Lower leg skin (tissue), 4 donors: ENCODE measurements around the gene EYA3. TPM values are rescaled to one million over a fixed set of nuclear protein-coding genes. Genes with fewer than 3 reads are reported as not detected.

ENCODE experiments used
- DNase-seq, 2 donors: peaks; one replicate each; pipeline ENCODE4 v3.0.0-alpha.2; 2019; ENCODE audit warnings: low spot score in 2 of 2
- H3K4me3 ChIP-seq: fragments of 200-600 bp; sonication (generic); 2 replicates; pipeline ENCODE4 v1.5.1; 2017; ENCODE audit warnings: mild to moderate bottlenecking, low read depth; ENCODE audit not compliant: poor library complexity, severe bottlenecking
- POLR2A ChIP-seq, 2 donors: fragments of 450-650 bp; IDR thresholded peaks; one replicate each; pipeline ENCODE4 v1.6.1; 2016 to 2017; ENCODE audit warnings: antibody characterized with exemption in 2 of 2, mild to moderate bottlenecking in 1 of 2, moderate library complexity in 1 of 2
- WGBS, 2 donors: methylation state at CpG; one replicate each; pipeline ENCODE4 v1.1.5; 2018; 5-methylcytosine and 5-hydroxymethylcytosine counted together
- intact Hi-C: fragments of 100-400 bp; cut with DNase I; formaldehyde crosslinking; loops from one replicate; pipeline ENCODE4 v1.15.0; 2023; ENCODE audit warnings: low total_unique reads
- total RNA-seq, 4 donors: library from RNA; depleted of rRNA; stranded (reverse); fragments of >200 nt; gene quantifications; one replicate each; pipeline ENCODE4 v1.1.0, GENCODE V29; 2016
- TF ChIP-seq, protein P1 (sequence below), 3 donors: fragments of 450-650 bp; IDR thresholded peaks; one replicate each; pipeline ENCODE4 v1.5.1; 2016; ENCODE audit warnings: antibody characterized with exemption in 3 of 3, mild to moderate bottlenecking in 3 of 3, moderate library complexity in 2 of 3

Gene EYA3
- total RNA-seq, 4 donors from 2014 or later: 14.9 to 20.1 (median 17.1) TPM

DNA sequence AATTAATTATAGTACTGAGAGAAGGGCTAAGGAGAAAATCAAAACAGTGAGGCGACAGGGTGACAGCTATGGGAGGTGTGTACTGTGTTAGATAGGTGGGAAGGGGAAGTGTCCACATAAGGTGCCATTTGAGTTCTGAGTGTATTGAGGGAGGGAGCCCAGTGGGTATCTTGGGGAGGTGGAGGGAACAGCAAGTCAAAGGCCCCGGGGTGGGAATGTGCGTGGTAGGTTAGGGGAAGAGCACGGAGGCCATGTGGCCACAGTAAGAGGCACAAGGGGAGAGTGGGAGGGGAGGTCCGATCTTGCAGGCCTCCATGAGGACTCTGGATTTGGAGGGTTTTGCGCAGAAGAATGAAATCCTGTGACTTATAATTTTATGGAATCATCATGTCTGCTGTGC lies 131.6 kb downstream of the EYA3 start:
- intact Hi-C loops: no loop called here
- no peak for TF ChIP-seq POLR2A (IDR thresholded peaks at IDR 0.05)
- TF ChIP-seq, protein P1, sequence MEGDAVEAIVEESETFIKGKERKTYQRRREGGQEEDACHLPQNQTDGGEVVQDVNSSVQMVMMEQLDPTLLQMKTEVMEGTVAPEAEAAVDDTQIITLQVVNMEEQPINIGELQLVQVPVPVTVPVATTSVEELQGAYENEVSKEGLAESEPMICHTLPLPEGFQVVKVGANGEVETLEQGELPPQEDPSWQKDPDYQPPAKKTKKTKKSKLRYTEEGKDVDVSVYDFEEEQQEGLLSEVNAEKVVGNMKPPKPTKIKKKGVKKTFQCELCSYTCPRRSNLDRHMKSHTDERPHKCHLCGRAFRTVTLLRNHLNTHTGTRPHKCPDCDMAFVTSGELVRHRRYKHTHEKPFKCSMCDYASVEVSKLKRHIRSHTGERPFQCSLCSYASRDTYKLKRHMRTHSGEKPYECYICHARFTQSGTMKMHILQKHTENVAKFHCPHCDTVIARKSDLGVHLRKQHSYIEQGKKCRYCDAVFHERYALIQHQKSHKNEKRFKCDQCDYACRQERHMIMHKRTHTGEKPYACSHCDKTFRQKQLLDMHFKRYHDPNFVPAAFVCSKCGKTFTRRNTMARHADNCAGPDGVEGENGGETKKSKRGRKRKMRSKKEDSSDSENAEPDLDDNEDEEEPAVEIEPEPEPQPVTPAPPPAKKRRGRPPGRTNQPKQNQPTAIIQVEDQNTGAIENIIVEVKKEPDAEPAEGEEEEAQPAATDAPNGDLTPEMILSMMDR (IDR thresholded peaks at IDR 0.05): no peak
- H3K4me3 ChIP-seq: no peak overlapping the region
- DNase-seq: no peak
- 84 to 92% methylated on average over 6 of the region's 6 CpGs for WGBS, 2 donors

DNA sequence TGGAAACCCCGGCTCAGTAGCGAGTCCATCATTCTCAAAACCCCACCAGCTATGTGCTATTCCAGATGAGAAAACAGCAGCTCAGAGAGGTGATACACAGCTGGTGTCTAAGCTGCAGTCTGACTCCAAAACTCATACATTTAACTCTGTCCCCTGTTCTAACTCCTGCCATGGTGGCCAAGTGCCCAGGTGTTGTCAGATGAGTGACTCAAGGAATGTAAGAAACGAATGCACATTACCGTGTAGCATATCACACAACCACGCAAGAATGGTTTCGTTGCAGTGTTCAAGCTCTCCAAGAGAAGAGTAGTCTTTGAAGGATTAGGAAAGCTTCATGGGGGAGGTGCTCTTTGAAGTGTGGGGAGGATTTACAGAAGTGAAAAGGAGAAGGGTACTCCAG lies 133.3 kb downstream of the EYA3 start:
- intact Hi-C loops: no loop called here
- no peak overlapping the region for H3K4me3 ChIP-seq
- TF ChIP-seq, protein P1 (IDR thresholded peaks at IDR 0.05): no peak
- TF ChIP-seq POLR2A (IDR thresholded peaks at IDR 0.05): no peak
- DNase-seq: no peak
- WGBS, 2 donors: 79 to 84% methylated on average over 6 of the region's 6 CpGs

DNA sequence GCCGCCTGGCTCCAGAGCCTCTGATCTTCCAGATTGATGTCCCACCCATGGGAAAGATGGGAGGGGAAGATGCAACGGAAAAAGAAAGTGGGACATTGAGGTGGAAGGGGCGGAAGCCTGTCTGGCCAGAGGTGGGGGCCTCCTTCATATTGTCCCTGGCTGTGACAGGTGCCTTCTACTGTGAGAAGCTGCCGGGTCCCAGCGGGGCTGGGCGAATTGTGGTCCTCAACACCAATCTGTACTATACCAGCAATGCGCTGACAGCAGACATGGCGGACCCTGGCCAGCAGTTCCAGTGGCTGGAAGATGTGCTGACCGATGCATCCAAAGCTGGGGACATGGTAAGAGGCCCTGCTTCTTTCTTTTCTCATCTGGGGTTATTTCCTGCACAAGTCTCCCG lies 134.2 kb downstream of the EYA3 start:
- 93% methylated on average over 10 of the region's 10 CpGs for WGBS, 2 donors
- no peak for DNase-seq
- no peak overlapping the region for H3K4me3 ChIP-seq
- TF ChIP-seq POLR2A (IDR thresholded peaks at IDR 0.05): no peak
- TF ChIP-seq, protein P1 (IDR thresholded peaks at IDR 0.05): no peak
- intact Hi-C loops: no loop called here

DNA sequence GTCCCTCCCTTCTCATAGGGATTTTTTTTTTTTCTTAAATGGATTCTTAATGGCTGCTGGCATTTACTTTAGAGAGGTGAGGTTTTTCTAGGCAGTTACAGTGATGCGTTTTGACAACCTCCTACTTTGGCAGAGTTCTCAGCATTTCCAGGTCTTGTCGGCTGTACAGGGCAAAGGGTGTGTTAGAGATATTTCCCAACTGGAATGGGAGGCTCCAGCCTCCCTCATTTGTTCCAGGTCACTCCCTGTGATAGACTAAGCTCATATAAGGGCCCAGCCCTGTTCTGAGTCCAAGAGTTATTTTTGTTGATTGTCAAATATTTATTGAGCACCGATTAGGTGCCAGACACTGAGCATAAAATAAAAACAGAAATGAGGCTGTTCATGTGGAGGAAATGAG lies 136.3 kb downstream of the EYA3 start:
- no peak overlapping the region for H3K4me3 ChIP-seq
- WGBS, 2 donors: 35 to 44% methylated on average over 3 of the region's 3 CpGs
- intact Hi-C loops: no loop called here
- DNase-seq: no peak
- TF ChIP-seq, protein P1 (IDR thresholded peaks at IDR 0.05): no peak
- TF ChIP-seq POLR2A (IDR thresholded peaks at IDR 0.05): no peak

DNA sequence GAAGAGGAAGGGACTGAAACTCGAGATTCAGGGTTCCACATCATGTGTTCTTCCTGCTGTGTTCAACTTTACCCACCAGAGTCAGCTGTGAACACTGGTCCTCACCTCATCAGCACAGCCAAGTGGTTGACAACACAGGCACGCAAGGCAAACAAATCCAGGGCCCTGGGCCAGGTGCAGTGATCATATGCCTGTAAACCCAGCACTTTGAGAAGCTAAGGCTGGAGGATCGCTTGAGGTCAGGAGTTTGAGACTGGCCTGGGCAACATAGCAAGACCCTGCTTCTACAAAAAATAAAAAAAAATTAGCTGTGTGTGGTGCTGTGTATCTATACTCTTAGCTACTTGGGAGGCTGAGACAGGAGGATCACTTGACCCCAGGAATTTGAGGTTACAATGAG lies 137.0 kb downstream of the EYA3 start:
- 48 to 61% methylated on average over 3 of the region's 3 CpGs for WGBS, 2 donors
- intact Hi-C loops: no loop called here
- no peak for DNase-seq
- TF ChIP-seq, protein P1 (IDR thresholded peaks at IDR 0.05): no peak
- no peak for TF ChIP-seq POLR2A (IDR thresholded peaks at IDR 0.05)
- no peak overlapping the region for H3K4me3 ChIP-seq

DNA sequence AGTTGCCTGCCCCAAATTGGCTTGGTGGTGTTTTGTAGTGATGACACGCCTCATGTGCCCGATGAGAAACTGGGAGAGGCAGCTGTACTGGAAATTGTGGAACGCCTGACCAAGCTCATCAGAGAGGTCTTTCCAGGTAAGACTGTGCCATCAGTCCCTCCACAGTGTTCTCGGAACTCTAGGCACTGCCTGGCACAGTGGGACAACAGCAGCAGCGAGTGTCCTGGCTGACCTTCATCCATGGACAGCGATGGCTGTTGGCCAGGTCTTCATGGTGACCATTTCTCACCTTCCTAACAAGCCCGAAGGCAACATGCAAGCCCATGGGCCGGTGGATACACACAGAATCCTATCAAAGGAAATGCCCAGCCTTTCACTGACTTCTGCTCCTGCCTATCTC lies 139.4 kb downstream of the EYA3 start:
- H3K4me3 ChIP-seq: no peak overlapping the region
- intact Hi-C loops: no loop called here
- TF ChIP-seq, protein P1 (IDR thresholded peaks at IDR 0.05): no peak
- TF ChIP-seq POLR2A (IDR thresholded peaks at IDR 0.05): no peak
- 84 to 91% methylated on average over 8 of the region's 8 CpGs for WGBS, 2 donors
- no peak for DNase-seq
